Spleen (tissue), 11 donors: ENCODE measurements around the gene CNGA4. TPM values are rescaled to one million over a fixed set of nuclear protein-coding genes. Genes with fewer than 3 reads are reported as not detected.

ENCODE experiments used
- DNase-seq: peaks from one replicate; pipeline ENCODE4 v3.0.0-alpha.2; 2020
- H3K27ac ChIP-seq, 8 donors: fragments of 200-600 bp; sonication (generic) in 7 of 8; 1 replicate in 4 of 8; 2 replicates in 4 of 8; pipeline versions ENCODE4 v1.5.0 to v1.8.0; 2016 to 2021; ENCODE audit warnings: inconsistent platforms in 4 of 8, mild to moderate bottlenecking in 4 of 8, moderate library complexity in 1 of 8
- H3K27me3 ChIP-seq, 7 donors: fragments of 200-600 bp; sonication (generic) in 6 of 7; replicated peaks in 1 of 7; 1 replicate in 4 of 7; 2 replicates in 3 of 7; pipeline versions ENCODE4 v1.5.0 to v1.8.0; 2016 to 2021; ENCODE audit warnings: inconsistent platforms in 3 of 7, mild to moderate bottlenecking in 1 of 7
- H3K36me3 ChIP-seq, 6 donors: fragments of 200-600 bp; sonication (generic) in 5 of 6; 1 replicate in 4 of 6; 2 replicates in 2 of 6; pipeline versions ENCODE4 v1.5.0 to v1.8.0; 2016 to 2021; ENCODE audit warnings: inconsistent platforms in 2 of 6
- H3K4me1 ChIP-seq, 6 donors: fragments of 200-600 bp; sonication (generic) in 5 of 6; 1 replicate in 3 of 6; 2 replicates in 3 of 6; pipeline versions ENCODE4 v1.5.0 to v1.8.0; 2016 to 2021; ENCODE audit warnings: inconsistent platforms in 3 of 6
- H3K4me3 ChIP-seq, 8 donors: fragments of 200-600 bp; sonication (generic) in 7 of 8; 1 replicate in 4 of 8; 2 replicates in 4 of 8; pipeline versions ENCODE4 v1.5.0 to v1.8.0; 2016 to 2021; ENCODE audit warnings: inconsistent platforms in 4 of 8, mild to moderate bottlenecking in 4 of 8, moderate library complexity in 2 of 8
- H3K9me3 ChIP-seq, 8 donors: fragments of 200-600 bp; sonication (generic) in 7 of 8; 1 replicate in 4 of 8; 2 replicates in 4 of 8; pipeline versions ENCODE4 v1.5.0 to v1.8.0; 2016 to 2021; ENCODE audit warnings: inconsistent platforms in 4 of 8
- POLR2A ChIP-seq, 3 donors: fragments of 450-650 bp; IDR thresholded peaks; one replicate each; pipeline ENCODE4 v1.5.1; 2017; ENCODE audit warnings: antibody characterized with exemption in 3 of 3, mild to moderate bottlenecking in 1 of 3
- POLR2AphosphoS5 ChIP-seq, 3 donors: sonication (generic); formaldehyde crosslinking; IDR thresholded peaks; one replicate each; pipeline ENCODE4 v1.5.1; 2017; ENCODE audit warnings: antibody characterized with exemption in 3 of 3
- WGBS, 5 donors: extraction: QIAGEN DNeasy Blood & Tissue Kit in 3 of 5; methylation state at CpG; one replicate each; pipeline versions ENCODE4 v1.1.5 to v1.1.7; 2013 to 2018; 5-methylcytosine and 5-hydroxymethylcytosine counted together
- intact Hi-C: fragments of 100-400 bp; cut with DNase I; formaldehyde crosslinking; loops from one replicate; pipeline ENCODE4 v1.15.0; 2023; ENCODE audit warnings: low total_unique reads
- polyA plus RNA-seq, 3 donors: library from polyadenylated mRNA; stranded (reverse); fragments of 200-250 nt; gene quantifications; one replicate each; pipeline ENCODE4 v1.2.1, GENCODE V29; 2013
- total RNA-seq, 7 donors: library from RNA; depleted of rRNA in 3 of 7; stranded (reverse); fragments of >200 nt in 3 of 7; fragmentation: NEBNext Ultra II Directional in 4 of 7; extraction: Animal tissue kit (Norgen Biotek cat#: 25700) in 4 of 7; gene quantifications; one replicate each; pipeline versions ENCODE4 v1.1.0 to v1.2.1, GENCODE V29; 2016 to 2021
- TF ChIP-seq, protein P1 (sequence below), 11 experiments: fragments of 200-600 bp in 7 of 11; fragments of 450-650 bp in 4 of 11; sonication (generic) in 4 of 11; IDR thresholded peaks in 8 of 11; conservative IDR thresholded peaks in 3 of 11; 1 replicate in 7 of 11; 2 replicates in 4 of 11; pipeline versions ENCODE4 v1.4.0 to v1.8.0; 2016 to 2021; ENCODE audit warnings: antibody characterized with exemption in 11 of 11, inconsistent platforms in 4 of 11, mild to moderate bottlenecking in 1 of 11
- donor health status: healthy with polysubstance abuse.
- donor health status: DM: no; HTN: no; CAD: no; lungs with moderate emphysema.
- donor health status: DM: no; HTN: no; CAD: no.
- donor health status: Bipolar disorder and iron deficiency.
- donor health status: healthy.
- donor health status: DM: no; HTN: no; CAD: no.
- donor health status: DM: yes; HTN: yes; CAD: no.

Gene CNGA4
- total and polyA plus RNA-seq, 10 donors = 0.06 to 0.60 (median 0.29) TPM; not detected in 2

DNA sequence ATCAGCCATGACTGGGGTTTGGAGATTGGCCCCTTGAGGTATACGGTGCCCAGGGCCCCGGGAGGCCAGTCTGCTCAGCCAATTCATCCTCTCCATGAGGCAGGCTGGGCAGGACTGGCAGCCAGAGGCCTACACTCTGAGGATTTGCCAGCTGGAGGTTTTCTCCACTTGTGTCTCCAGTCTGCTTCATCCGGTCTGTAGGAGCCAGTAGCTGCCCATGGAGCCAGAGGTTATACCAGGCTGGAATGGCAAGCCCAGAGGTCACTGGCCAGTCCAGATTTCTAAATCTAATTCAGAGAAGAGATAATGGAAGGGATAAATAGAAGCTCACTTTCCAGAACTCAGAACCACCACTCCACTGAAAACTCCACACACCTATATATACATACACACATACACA lies 14.5 kb upstream of the CNGA4 start:
- intact Hi-C loops = no loop called here
- Histone ChIP-seq H3K27me3 (no peaks in the 10 kb centered on the region), H3K4me1 (peaks cover 3 to 51% (median 17%) of the 10 kb centered on the region in 6 donors), H3K4me3 (no peak overlapping the region), H3K9me3 (no peaks in the 10 kb centered on the region), H3K36me3 (peaks cover 10 to 53% (median 47%) of the 10 kb centered on the region in 6 donors), H3K27ac (no peak overlapping the region)
- TF ChIP-seq POLR2A (IDR thresholded peaks at IDR 0.05) (no peak), POLR2AphosphoS5 (IDR thresholded peaks at IDR 0.05) (no peak)
- TF ChIP-seq, protein P1, sequence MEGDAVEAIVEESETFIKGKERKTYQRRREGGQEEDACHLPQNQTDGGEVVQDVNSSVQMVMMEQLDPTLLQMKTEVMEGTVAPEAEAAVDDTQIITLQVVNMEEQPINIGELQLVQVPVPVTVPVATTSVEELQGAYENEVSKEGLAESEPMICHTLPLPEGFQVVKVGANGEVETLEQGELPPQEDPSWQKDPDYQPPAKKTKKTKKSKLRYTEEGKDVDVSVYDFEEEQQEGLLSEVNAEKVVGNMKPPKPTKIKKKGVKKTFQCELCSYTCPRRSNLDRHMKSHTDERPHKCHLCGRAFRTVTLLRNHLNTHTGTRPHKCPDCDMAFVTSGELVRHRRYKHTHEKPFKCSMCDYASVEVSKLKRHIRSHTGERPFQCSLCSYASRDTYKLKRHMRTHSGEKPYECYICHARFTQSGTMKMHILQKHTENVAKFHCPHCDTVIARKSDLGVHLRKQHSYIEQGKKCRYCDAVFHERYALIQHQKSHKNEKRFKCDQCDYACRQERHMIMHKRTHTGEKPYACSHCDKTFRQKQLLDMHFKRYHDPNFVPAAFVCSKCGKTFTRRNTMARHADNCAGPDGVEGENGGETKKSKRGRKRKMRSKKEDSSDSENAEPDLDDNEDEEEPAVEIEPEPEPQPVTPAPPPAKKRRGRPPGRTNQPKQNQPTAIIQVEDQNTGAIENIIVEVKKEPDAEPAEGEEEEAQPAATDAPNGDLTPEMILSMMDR (IDR thresholded peaks at IDR 0.05 in 8 of 11, conservative IDR thresholded peaks at IDR 0.05 in 3 of 11) = no peak
- WGBS, 5 donors = 96 to 100% (median 99%) methylated on average over 3 of the region's 3 CpGs; no CpG with 5 or more reads in 1 of the 5 donors
- DNase-seq = no peak

DNA sequence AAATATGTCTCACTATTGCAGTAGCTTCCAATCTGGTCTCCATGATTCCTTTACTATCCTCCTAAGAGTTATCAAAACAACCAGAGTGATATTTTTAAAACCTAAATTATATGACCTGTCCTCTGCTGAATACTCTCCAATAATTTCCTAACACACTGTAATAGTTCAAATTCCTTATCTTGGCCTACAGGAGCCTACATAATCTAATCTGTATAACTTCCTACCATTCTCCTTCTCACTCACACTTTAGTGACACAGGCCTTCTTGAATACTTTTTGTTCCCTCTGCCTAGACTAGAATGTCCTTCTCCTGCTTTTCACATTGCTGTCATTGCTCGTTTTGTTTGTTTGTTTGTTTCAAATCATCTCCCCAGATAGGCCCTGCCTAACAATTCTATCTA lies 13.9 kb upstream of the CNGA4 start:
- WGBS, 5 donors = 68 to 88% (median 86%) methylated on average over 1 of the region's 1 CpG
- Histone ChIP-seq H3K27ac (peak overlapping the region in 1 of 8 donors; percentile 71), H3K9me3 (no peaks in the 10 kb centered on the region), H3K27me3 (no peaks in the 10 kb centered on the region), H3K36me3 (peaks cover 10 to 47% (median 42%) of the 10 kb centered on the region in 6 donors), H3K4me3 (no peak overlapping the region), H3K4me1 (peaks cover 3 to 54% (median 20%) of the 10 kb centered on the region in 6 donors)
- TF ChIP-seq, protein P1 (IDR thresholded peaks at IDR 0.05 in 8 of 11, conservative IDR thresholded peaks at IDR 0.05 in 3 of 11) = no peak
- TF ChIP-seq POLR2AphosphoS5 (IDR thresholded peaks at IDR 0.05) = no peak
- TF ChIP-seq POLR2A (IDR thresholded peaks at IDR 0.05) = no peak
- no peak for DNase-seq
- intact Hi-C loops = no loop called here

DNA sequence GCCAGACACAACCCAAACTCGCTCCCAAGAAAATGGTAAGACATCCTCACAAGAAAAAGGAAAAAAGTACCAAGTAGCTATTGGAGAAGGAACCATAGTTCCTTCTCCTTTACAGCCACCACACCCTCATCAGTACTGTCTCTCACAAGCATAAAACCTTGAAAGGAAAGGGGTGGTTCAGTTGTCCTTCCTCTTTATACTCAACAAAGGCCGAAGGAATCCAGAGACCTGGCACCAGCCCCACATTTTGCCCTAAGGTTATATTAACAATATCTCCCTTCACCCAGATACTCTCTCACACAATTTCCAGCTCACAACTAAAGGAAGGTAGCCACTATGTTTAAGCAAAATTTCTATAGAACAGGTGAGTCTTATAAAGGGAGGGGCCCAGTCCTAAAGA lies 13.0 kb upstream of the CNGA4 start:
- Histone ChIP-seq H3K4me3 (no peak overlapping the region), H3K27me3 (no peaks in the 10 kb centered on the region), H3K36me3 (peaks cover 10 to 38% (median 34%) of the 10 kb centered on the region in 6 donors), H3K4me1 (peaks cover 3 to 63% (median 27%) of the 10 kb centered on the region in 6 donors), H3K9me3 (no peaks in the 10 kb centered on the region), H3K27ac (peak overlapping the region in 5 of 8 donors; percentile 27 to 71 (median 55))
- WGBS, 5 donors = 51 to 65% (median 54%) methylated on average over 2 of the region's 2 CpGs
- no peak for TF ChIP-seq POLR2A (IDR thresholded peaks at IDR 0.05)
- TF ChIP-seq POLR2AphosphoS5 (IDR thresholded peaks at IDR 0.05) = no peak
- TF ChIP-seq, protein P1 (IDR thresholded peaks at IDR 0.05 in 8 of 11, conservative IDR thresholded peaks at IDR 0.05 in 3 of 11) = no peak
- DNase-seq = no peak
- intact Hi-C loops = no loop called here

DNA sequence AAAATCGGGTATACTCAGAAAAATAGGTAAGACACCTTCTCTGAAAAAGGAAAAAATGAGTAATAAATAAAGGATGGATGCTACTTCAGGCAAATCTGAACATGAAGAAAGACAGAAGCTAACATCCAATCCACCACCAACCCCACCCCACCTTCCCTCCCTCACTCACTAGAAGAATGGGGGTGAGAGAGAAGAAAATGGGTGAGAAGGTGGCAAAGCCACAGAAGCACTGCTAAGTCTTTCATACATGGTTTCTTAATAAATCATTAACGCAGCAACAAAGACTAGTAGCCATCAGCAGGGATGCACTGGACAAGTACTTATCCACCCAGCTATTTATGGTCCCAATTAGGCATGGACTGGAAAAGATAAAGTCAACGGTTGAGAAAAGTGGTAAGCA lies 10.4 kb upstream of the CNGA4 start:
- Histone ChIP-seq H3K4me1 (peaks cover 4 to 89% (median 45%) of the 10 kb centered on the region in 6 donors), H3K27ac (peak overlapping the region in 1 of 8 donors; percentile 1), H3K9me3 (no peaks in the 10 kb centered on the region), H3K36me3 (peaks cover 0 to 12% (median 10%) of the 10 kb centered on the region in 6 donors), H3K4me3 (no peak overlapping the region), H3K27me3 (no peaks in the 10 kb centered on the region)
- no peak for DNase-seq
- intact Hi-C loops = no loop called here
- TF ChIP-seq, protein P1 (IDR thresholded peaks at IDR 0.05 in 8 of 11, conservative IDR thresholded peaks at IDR 0.05 in 3 of 11) = no peak
- TF ChIP-seq POLR2AphosphoS5 (IDR thresholded peaks at IDR 0.05) = no peak
- no peak for TF ChIP-seq POLR2A (IDR thresholded peaks at IDR 0.05)
- 53 to 77% (median 63%) methylated on average over 3 of the region's 3 CpGs for WGBS, 5 donors
